ENCODE measurements around the gene ORC2. TPM values are rescaled to one million over a fixed set of nuclear protein-coding genes. Genes with fewer than 3 reads are reported as not detected.

ORC2 gene
- total and polyA plus RNA-seq, 10 of the 15 experiments (the other 5 are each of a cell fraction or from before 2014, with no cell fraction given) = 6.1 to 36.9 (median 17.6) TPM

- TF ChIP-seq MEF2A (IDR thresholded peaks at IDR 0.05; ENCODE audit: insufficient read depth, low read depth, low read length) = no peak
- TF ChIP-seq FOXK2 (IDR thresholded peaks at IDR 0.05) = no peak
- TF ChIP-seq RB1 (IDR thresholded peaks at IDR 0.05; ENCODE audit: borderline replicate concordance) = no peak
- no peak for TF ChIP-seq BHLHE40 (IDR thresholded peaks at IDR 0.05; ENCODE audit: borderline replicate concordance in 1 of 2, low read depth in 2 of 2, low read length in 1 of 2)
- SMC1A ChIA-PET (ENCODE audit: uncharacterized antibody, unreplicated experiment) = interaction anchor here (0.5 kb wide), 1 partner anchor 14 kb away, joined by 3 read pairs; no protein-coding TSS in a partner anchor
- no peak overlapping the region for H3K4me3 ChIP-seq
- H3K27ac ChIP-seq (ENCODE audit: control insufficient read depth, insufficient read depth) = no peak overlapping the region
- peaks cover 5 to 44% of the 10 kb centered on the region in 2 experiments for H3K36me3 ChIP-seq (ENCODE audit: control insufficient read depth in 2 of 2, insufficient read depth in 2 of 2, low read length in 1 of 2)
- H3K4me2 ChIP-seq (ENCODE audit: control insufficient read depth, insufficient read depth) = no peak overlapping the region
- intact Hi-C loops (cut with micrococcal nuclease; ENCODE audit: unreplicated experiment) = no loop called here
- ATAC-seq (no peak), DNase-seq (ENCODE audit: low read depth, low spot score) (no peak), FAIRE-seq (no peak)
- no TSS peak for BruUV-seq (replicated peaks)
- no peaks in the 10 kb centered on the region for H4K20me1 ChIP-seq (ENCODE audit: control insufficient read depth, insufficient read depth)
- H2AFZ ChIP-seq (ENCODE audit: control insufficient read depth, low read depth, low read length) = no peak overlapping the region
- RAD21 ChIA-PET (ENCODE audit: unreplicated experiment) = no interaction called here
- H3K4me1 ChIP-seq (ENCODE audit: control insufficient read depth, insufficient read depth, low read length) = no peaks in the 10 kb centered on the region
- H3K9me3 ChIP-seq (replicated peaks; ENCODE audit: control insufficient read depth, insufficient read depth, low read length) = no peaks in the 10 kb centered on the region
- no peak overlapping the region for H3K9ac ChIP-seq (ENCODE audit: control insufficient read depth, insufficient read depth, low read length)
- in situ Hi-C loops (cut with MboI) = no loop called here
- H3K79me2 ChIP-seq (ENCODE audit: control insufficient read depth, insufficient read depth, low read length) = no peaks in the 10 kb centered on the region
- POLR2A ChIA-PET = no interaction called here
- CTCF ChIA-PET = interaction anchor here (1.0 to 1.5 kb wide), 3 partner anchors 9 to 278 kb away, joined by 3 to 4 read pairs (median 3); no protein-coding TSS in a partner anchor
- no peaks in the 10 kb centered on the region for H3K27me3 ChIP-seq (replicated peaks in 1 of 2; ENCODE audit: control insufficient read depth in 2 of 2, insufficient read depth in 2 of 2, low read length in 1 of 2)
These were observed 64.0 kb downstream of the ORC2 start for GRCh38 chr2:200899482-200899881.

GRCh38 chr2:200888704-200889625 lies 74.5 kb downstream of the ORC2 start, which contains the start of the genes NIF3L1 and PPIL3:
NIF3L1 (plus strand) TSS chr2:200889371; CDS start chr2:200891944, 2,573 bp downstream.
PPIL3 (minus strand) TSS chr2:200889077; CDS start chr2:200887615, 1,462 bp downstream.
- in situ Hi-C loops (cut with MboI) (no loop called here), intact Hi-C loops (cut with micrococcal nuclease; ENCODE audit: unreplicated experiment) (loop anchor here (1.0 to 5.0 kb wide), 5 partner anchors 24 to 343 kb away; partner anchors contain the start of genes CFLAR and CLK1)
- Histone ChIP-seq H3K4me3 (peak within 1 kb of the TSS; percentile 84), H3K4me2 (ENCODE audit: control insufficient read depth, insufficient read depth) (peak within 1 kb of the TSS; percentile 89), H3K27ac (ENCODE audit: control insufficient read depth, insufficient read depth) (peak within 1 kb of the TSS; percentile 85), H3K4me1 (ENCODE audit: control insufficient read depth, insufficient read depth, low read length) (peaks cover 11% of the 10 kb centered on the region), H3K9ac (ENCODE audit: control insufficient read depth, insufficient read depth, low read length) (peak within 1 kb of the TSS; percentile 92), H3K36me3 (ENCODE audit: control insufficient read depth in 2 of 2, insufficient read depth in 2 of 2, low read length in 1 of 2) (peaks cover 0 to 3% of the 10 kb centered on the region in 2 experiments; a peak in 2 of 4 replicates), H3K9me3 (replicated peaks; ENCODE audit: control insufficient read depth, insufficient read depth, low read length) (no peaks in the 10 kb centered on the region), H3K79me2 (ENCODE audit: control insufficient read depth, insufficient read depth, low read length) (peaks cover 45% of the 10 kb centered on the region), H4K20me1 (ENCODE audit: control insufficient read depth, insufficient read depth) (no peaks in the 10 kb centered on the region), H2AFZ (ENCODE audit: control insufficient read depth, low read depth, low read length) (peak within 1 kb of the TSS; percentile 98), H3K27me3 (replicated peaks in 1 of 2; ENCODE audit: control insufficient read depth in 2 of 2, insufficient read depth in 2 of 2, low read length in 1 of 2) (no peaks in the 10 kb centered on the region)
- ChIA-PET SMC1A (ENCODE audit: uncharacterized antibody, unreplicated experiment) (interaction anchor here (0.7 to 3.3 kb wide), 10 partner anchors 12 to 344 kb away, joined by 3 to 14 read pairs (median 8); partner anchors contain the start of genes CASP10 and CLK1), RAD21 (ENCODE audit: unreplicated experiment) (interaction anchor here (0.6 to 2.1 kb wide), 13 partner anchors 12 to 344 kb away, joined by 3 to 18 read pairs (median 3); partner anchors contain the start of gene CASP10), POLR2A (interaction anchor here (1.0 to 2.1 kb wide), 8 partner anchors 19 to 344 kb away, joined by 3 to 20 read pairs (median 5); partner anchors contain the start of gene CLK1), CTCF (interaction anchor here (0.7 to 2.7 kb wide), 11 partner anchors 11 to 343 kb away, joined by 3 to 11 read pairs (median 5); partner anchors contain the start of genes CASP10, CLK1, HYCC2 and NDUFB3)
- under 1% methylated on average over 50 of the region's 50 CpGs for WGBS (ENCODE audit: insufficient coverage, insufficient replicate concordance, low lambda C conversion rate, missing lambda C conversion rate)
- FAIRE-seq (peak; percentile 77), ATAC-seq (peak; percentile 92), DNase-seq (ENCODE audit: low read depth, low spot score) (peak; percentile 97)
- BruUV-seq (replicated peaks) = TSS peak; percentile 69
- no peak for TF ChIP-seq MYC (IDR thresholded peaks at IDR 0.05; ENCODE audit: insufficient read depth, insufficient read length, insufficient replicate concordance, low read length, severe bottlenecking)
- TF ChIP-seq ZBTB4 (CRISPR knock-in tag; IDR thresholded peaks at IDR 0.05) = no peak
- peak; percentile 94 for TF ChIP-seq CREB1 (IDR thresholded peaks at IDR 0.05; ENCODE audit: low read depth)

All from GM12878 (cell line).